Pancreas (tissue), 10 donors: ENCODE data around the gene NOS1. TPM values are rescaled to one million over a fixed set of nuclear protein-coding genes. Genes with fewer than 3 reads are reported as not detected.

ENCODE experiments used
- ATAC-seq, 4 donors: fragments of 200-7000 bp; cut with Tn5 transposase; one replicate each; pipeline versions ENCODE4 v1.8.0 to v1.9.1; 2020; ENCODE audit warnings: mild to moderate bottlenecking in 4 of 4, moderate library complexity in 4 of 4
- DNase-seq, 6 donors: peaks; one replicate each; pipeline ENCODE4 v3.0.0-alpha.2; 2020
- FAIRE-seq: peaks from 2 replicates; lab custom pipeline; 2012; peaks lifted over from hg19 to GRCh38; lab: Jason Lieb, UNC
- H3K27ac ChIP-seq, 4 donors: fragments of 200-600 bp; sonication (generic); 1 replicate in 3 of 4; 2 replicates in 1 of 4; pipeline versions ENCODE4 v1.5.0 to v1.8.0; 2020
- H3K27me3 ChIP-seq, 4 donors: fragments of 200-600 bp; one replicate each; pipeline ENCODE4 v1.8.0; 2021
- H3K36me3 ChIP-seq, 3 donors: fragments of 200-600 bp; sonication (generic) in 1 of 3; one replicate each; pipeline versions ENCODE4 v1.5.0 to v1.8.0; 2020 to 2021
- H3K4me1 ChIP-seq, 3 donors: fragments of 200-600 bp; one replicate each; pipeline ENCODE4 v1.8.0; 2021
- H3K4me3 ChIP-seq, 4 donors: fragments of 200-600 bp; sonication (generic) in 2 of 4; one replicate each; pipeline versions ENCODE4 v1.5.0 to v1.8.0; 2020 to 2021
- H3K9me3 ChIP-seq, 4 donors: fragments of 200-600 bp; one replicate each; pipeline ENCODE4 v1.8.0; 2021
- CTCF ChIP-seq, 4 donors: fragments of 200-600 bp; sonication (generic) in 3 of 4; IDR thresholded peaks; one replicate each; pipeline versions ENCODE4 v1.5.0 to v1.8.0; 2021; ENCODE audit warnings: antibody characterized with exemption in 4 of 4
- WGBS, 2 donors: extraction: QIAGEN DNeasy Blood & Tissue Kit; methylation state at CpG; one replicate each; pipeline ENCODE4 v1.1.7; 2013; 5-methylcytosine and 5-hydroxymethylcytosine counted together
- intact Hi-C, 3 donors: fragments of 100-400 bp; cut with DNase I; formaldehyde crosslinking; loops; one replicate each; pipeline versions ENCODE4 v1.11.1 to v1.14.2; 2022
- polyA plus RNA-seq, 2 donors: library from polyadenylated mRNA; stranded (reverse); fragments of 200-250 nt; gene quantifications; one replicate each; pipeline ENCODE4 v1.2.3, GENCODE V29; 2013
- total RNA-seq, 6 donors: library from RNA; stranded (reverse); fragmentation: NEBNext Ultra II Directional in 4 of 6; extraction: Animal tissue kit (Norgen Biotek cat#: 25700) in 4 of 6; gene quantifications; one replicate each; pipeline versions ENCODE4 v1.2.1 to v1.2.4, GENCODE V29; 2021 to 2023
- donor health status: healthy with polysubstance abuse.
- donor health status: DM: no; HTN: no; CAD: no; lungs with moderate emphysema.
- donor health status: DM: no; HTN: no; CAD: no.
- donor health status: control.
- donor health status: control.
- donor health status: Bipolar disorder and iron deficiency.
- donor health status: DM: yes; HTN: yes; CAD: no.
- donor health status: DM: no; HTN: no; CAD: no.
- donor health status: DM: no; HTN: no; CAD: no.
- donor health status: DM: yes; HTN: yes; CAD: no.

NOS1 gene
- total and polyA plus RNA-seq, 8 donors = 0.14 to 2.0 (median 0.91) TPM

GRCh38 chr12:117367006-117367638 lies 5.7 kb upstream of the NOS1 start:
- no peaks in the 10 kb centered on the region for H3K9me3 ChIP-seq

GRCh38 chr12:117365049-117365616 lies 3.7 kb upstream of the NOS1 start:
- no peak overlapping the region for H3K27ac ChIP-seq
- H3K9me3 ChIP-seq = no peaks in the 10 kb centered on the region
- H3K36me3 ChIP-seq = no peaks in the 10 kb centered on the region
- DNase-seq (no peak), FAIRE-seq (no peak), ATAC-seq (no peak)
- WGBS, 2 donors = 65 to 74% methylated on average over 8 to 9 of the region's 9 CpGs
- no peak for TF ChIP-seq CTCF (IDR thresholded peaks at IDR 0.05)
- intact Hi-C loops = loop anchor here (5.0 to 10.0 kb wide), 4 partner anchors 220 to 470 kb away; no protein-coding TSS in a partner anchor
- no peaks in the 10 kb centered on the region for H3K4me1 ChIP-seq
- H3K4me3 ChIP-seq = no peak overlapping the region
- no peaks in the 10 kb centered on the region for H3K27me3 ChIP-seq

More at GRCh38 chr12:117367006-117367638, 5.7 kb upstream of the NOS1 start:
- ATAC-seq = peak; percentile 84 to 97 (median 89)
- no peak overlapping the region for H3K27ac ChIP-seq
- no peak for FAIRE-seq
- peak; percentile 72 to 93 (median 86) for TF ChIP-seq CTCF (IDR thresholded peaks at IDR 0.05)
- WGBS, 2 donors = 15 to 18% methylated on average over 12 of the region's 12 CpGs
- no peaks in the 10 kb centered on the region for H3K36me3 ChIP-seq
- peak; percentile 57 to 89 (median 74) for DNase-seq
- no peaks in the 10 kb centered on the region for H3K27me3 ChIP-seq
- H3K4me1 ChIP-seq = no peaks in the 10 kb centered on the region
- intact Hi-C loops = loop anchor here (5.0 to 10.0 kb wide), 4 partner anchors 218 to 468 kb away; no protein-coding TSS in a partner anchor
- H3K4me3 ChIP-seq = no peak overlapping the region

GRCh38 chr12:117363953-117364486 lies 2.6 kb upstream of the NOS1 start:
- ATAC-seq (no peak), FAIRE-seq (no peak), DNase-seq (no peak)
- no peak overlapping the region for H3K4me3 ChIP-seq
- TF ChIP-seq CTCF (IDR thresholded peaks at IDR 0.05) = no peak
- H3K27me3 ChIP-seq = no peaks in the 10 kb centered on the region
- no peaks in the 10 kb centered on the region for H3K4me1 ChIP-seq
- 56 to 58% methylated on average over 4 of the region's 4 CpGs for WGBS, 2 donors
- H3K27ac ChIP-seq = no peak overlapping the region
- intact Hi-C loops = loop anchor here (5.0 to 10.0 kb wide), 4 partner anchors 221 to 473 kb away; no protein-coding TSS in a partner anchor
- H3K36me3 ChIP-seq = no peaks in the 10 kb centered on the region
- H3K9me3 ChIP-seq = no peaks in the 10 kb centered on the region

GRCh38 chr12:117363056-117363662 lies 1.7 kb upstream of the NOS1 start:
- 61 to 73% methylated on average over 10 of the region's 10 CpGs for WGBS, 2 donors
- H3K4me1 ChIP-seq = no peaks in the 10 kb centered on the region
- no peaks in the 10 kb centered on the region for H3K36me3 ChIP-seq
- no peak for TF ChIP-seq CTCF (IDR thresholded peaks at IDR 0.05)
- H3K27ac ChIP-seq = no peak overlapping the region
- ATAC-seq (no peak), DNase-seq (no peak), FAIRE-seq (no peak)
- intact Hi-C loops = loop anchor here (5.0 to 10.0 kb wide), 4 partner anchors 222 to 474 kb away; no protein-coding TSS in a partner anchor
- H3K9me3 ChIP-seq = no peaks in the 10 kb centered on the region
- no peaks in the 10 kb centered on the region for H3K27me3 ChIP-seq
- no peak overlapping the region for H3K4me3 ChIP-seq
